PC-3 (cell line): ENCODE measurements around the gene ACTN4. TPM values are rescaled to one million over a fixed set of nuclear protein-coding genes. Genes with fewer than 3 reads are reported as not detected.

Experiments used
- ATAC-seq: fragments of 200-7000 bp; cut with Tn5 transposase; 2 replicates; pipeline ENCODE4 v1.9.1; 2020; ENCODE audit warnings: mild to moderate bottlenecking, moderate library complexity
- BruUV-seq: library from RNA; stranded (reverse); fragments of 400-500 nt; replicated peaks from 2 replicates; lab custom pipeline; 2021; lab: Mats Ljungman, UMichigan
- CTCF ChIA-PET: fragments of 300-600 bp; sonication (Branson Sonifier 250); formaldehyde crosslinking; loops from one replicate; lab custom pipeline; 2022; ENCODE audit warnings: antibody characterized with exemption; lab: Charles Lee
- POLR2A ChIA-PET: fragments of 300-600 bp; sonication (Branson Sonifier 250); formaldehyde crosslinking; loops from one replicate; lab custom pipeline; 2022; ENCODE audit warnings: antibody characterized with exemption; ENCODE audit not compliant: unreplicated experiment; lab: Charles Lee
- DNase-seq: peaks from one replicate; pipeline ENCODE4 v3.0.0-alpha.2; 2015
- H2AFZ ChIP-seq: fragments of 300-600 bp; sonication (generic); 2 replicates; pipeline ENCODE4 v1.6.0; 2016; ENCODE audit warnings: antibody characterized with exemption, low read length
- H3F3A ChIP-seq: fragments of 300-600 bp; sonication (generic); one replicate; pipeline ENCODE4 v1.6.0; 2017; ENCODE audit warnings: antibody characterized with exemption, low read length, control low read depth, mild to moderate bottlenecking; ENCODE audit not compliant: unreplicated experiment
- H3K27ac ChIP-seq: fragments of 300-600 bp; sonication (generic); 2 replicates; pipeline ENCODE4 v1.5.1; 2016; ENCODE audit warnings: mild to moderate bottlenecking, low read length
- H3K27me3 ChIP-seq: fragments of 300-600 bp; sonication (generic); 2 replicates; pipeline ENCODE4 v1.6.1; 2016; ENCODE audit warnings: low read length, mixed read lengths
- H3K36me3 ChIP-seq: fragments of 300-600 bp; sonication (generic); 2 replicates; pipeline ENCODE4 v1.6.1; 2016; ENCODE audit warnings: low read depth, mixed run types, low read length, mixed read lengths
- H3K4me1 ChIP-seq: fragments of 300-600 bp; sonication (generic); 2 replicates; pipeline ENCODE4 v1.5.1; 2016; ENCODE audit warnings: low read length; ENCODE audit not compliant: insufficient read depth
- H3K4me2 ChIP-seq: fragments of 300-600 bp; sonication (generic); 2 replicates; pipeline ENCODE4 v1.6.0; 2016; ENCODE audit warnings: low read length
- H3K4me3 ChIP-seq: fragments of 300-600 bp; sonication (generic); 2 replicates; pipeline ENCODE4 v1.5.1; 2016; ENCODE audit warnings: mild to moderate bottlenecking, low read length, mixed read lengths
- H3K79me2 ChIP-seq: fragments of 300-600 bp; sonication (generic); 2 replicates; pipeline ENCODE4 v1.6.1; 2017; ENCODE audit warnings: low read length, mixed read lengths
- H3K9ac ChIP-seq: fragments of 300-600 bp; sonication (generic); 2 replicates; pipeline ENCODE4 v1.6.0; 2016; ENCODE audit warnings: mild to moderate bottlenecking, low read length
- H3K9me2 ChIP-seq: fragments of 300-600 bp; sonication (generic); replicated peaks from 2 replicates; pipeline ENCODE4 v1.6.1; 2016; ENCODE audit warnings: mixed run types, low read length, mixed read lengths
- H3K9me3 ChIP-seq: fragments of 300-600 bp; sonication (generic); 2 replicates; pipeline ENCODE4 v1.6.1; 2016; ENCODE audit warnings: low read length, mixed read lengths
- H4K20me1 ChIP-seq: fragments of 300-600 bp; sonication (generic); 2 replicates; pipeline ENCODE4 v1.6.1; 2016; ENCODE audit warnings: low read length, mixed read lengths
- EZH2 ChIP-seq: fragments of 300-600 bp; sonication (generic); IDR thresholded peaks from one replicate; pipeline ENCODE4 v1.6.1; 2017; ENCODE audit warnings: antibody characterized with exemption, mild to moderate bottlenecking, low read length; ENCODE audit not compliant: unreplicated experiment
- EZH2phosphoT487 ChIP-seq: fragments of 300-600 bp; sonication (generic); IDR thresholded peaks from 2 replicates; pipeline ENCODE4 v1.6.1; 2018; ENCODE audit warnings: mild to moderate bottlenecking, antibody characterized with exemption, low read length, borderline replicate concordance
- intact Hi-C: fragments of 100-400 bp; cut with micrococcal nuclease; formaldehyde crosslinking; loops from 2 replicates; pipeline ENCODE4 v1.9.0; 2023
- total RNA-seq: library from RNA; depleted of rRNA; stranded (reverse); fragments of >200 nt; gene quantifications from 2 replicates; pipeline ENCODE4 v1.2.3, GENCODE V29; 2014
- TF ChIP-seq, protein P1 (sequence below): fragments of 300-600 bp; sonication (generic); conservative IDR thresholded peaks from 2 replicates; pipeline ENCODE4 v1.5.1; 2017; ENCODE audit warnings: antibody characterized with exemption, low read depth, mild to moderate bottlenecking, low read length

The ACTN4 gene
- total RNA-seq, 1 experiment from 2014 or later = 397 TPM

DNA sequence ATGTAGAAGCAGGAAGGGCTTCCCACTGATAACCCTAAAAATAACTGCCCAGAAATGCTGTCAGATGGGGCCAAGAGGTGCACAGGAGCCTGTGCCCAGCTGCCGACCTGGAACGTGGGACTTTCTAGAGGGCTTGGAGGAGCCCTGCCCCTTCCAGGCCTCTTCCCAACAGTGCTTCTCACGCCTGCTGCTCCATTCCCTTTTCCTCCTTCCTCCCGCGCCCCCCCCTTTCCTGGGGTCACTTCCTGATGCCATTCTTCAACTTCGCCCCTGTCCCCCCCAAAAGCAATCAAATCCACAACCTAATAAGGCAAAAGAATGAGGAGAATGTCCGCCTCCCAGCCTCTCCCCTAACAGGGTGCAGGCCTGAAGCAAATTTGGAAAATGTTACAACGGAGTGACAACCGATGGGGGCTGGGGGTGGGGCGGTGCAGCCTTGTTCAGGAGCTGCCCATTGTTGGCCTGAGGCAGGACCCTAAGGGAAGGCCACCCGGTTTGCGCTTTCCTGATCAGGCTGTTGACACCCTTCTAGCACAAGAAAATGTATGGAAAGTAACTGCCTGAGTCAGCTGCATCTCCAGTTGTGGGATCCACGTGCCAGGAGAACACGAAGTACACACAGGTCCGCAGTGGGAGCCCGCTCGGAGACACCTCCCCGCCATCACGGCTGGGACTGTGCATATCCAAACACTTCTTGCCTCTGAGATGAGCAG, 18.7 kb downstream of the ACTN4 start:
- Histone ChIP-seq H3K4me3 (peak overlapping the region; percentile 24; the same call in 1 of the 2 replicates), H3K9me2 (no peaks in the 10 kb centered on the region), H3K27ac (peak overlapping the region; percentile 76), H2AFZ (no peak overlapping the region), H3K9me3 (no peaks in the 10 kb centered on the region), H3K79me2 (peaks cover 100% of the 10 kb centered on the region), H3F3A (peaks cover 6% of the 10 kb centered on the region), H3K27me3 (no peaks in the 10 kb centered on the region), H4K20me1 (peaks cover 57% of the 10 kb centered on the region), H3K36me3 (peaks cover 47% of the 10 kb centered on the region), H3K4me2 (peak overlapping the region; percentile 59), H3K4me1 (peaks cover 80% of the 10 kb centered on the region), H3K9ac (peak overlapping the region; percentile 29)
- no TSS peak for BruUV-seq
- ChIA-PET CTCF (no interaction called here), POLR2A (no interaction called here)
- intact Hi-C loops = loop anchor here (1.0 kb wide), 1 partner anchor 17 kb away; no protein-coding TSS in a partner anchor
- no peak for TF ChIP-seq EZH2phosphoT487
- TF ChIP-seq, protein P1, sequence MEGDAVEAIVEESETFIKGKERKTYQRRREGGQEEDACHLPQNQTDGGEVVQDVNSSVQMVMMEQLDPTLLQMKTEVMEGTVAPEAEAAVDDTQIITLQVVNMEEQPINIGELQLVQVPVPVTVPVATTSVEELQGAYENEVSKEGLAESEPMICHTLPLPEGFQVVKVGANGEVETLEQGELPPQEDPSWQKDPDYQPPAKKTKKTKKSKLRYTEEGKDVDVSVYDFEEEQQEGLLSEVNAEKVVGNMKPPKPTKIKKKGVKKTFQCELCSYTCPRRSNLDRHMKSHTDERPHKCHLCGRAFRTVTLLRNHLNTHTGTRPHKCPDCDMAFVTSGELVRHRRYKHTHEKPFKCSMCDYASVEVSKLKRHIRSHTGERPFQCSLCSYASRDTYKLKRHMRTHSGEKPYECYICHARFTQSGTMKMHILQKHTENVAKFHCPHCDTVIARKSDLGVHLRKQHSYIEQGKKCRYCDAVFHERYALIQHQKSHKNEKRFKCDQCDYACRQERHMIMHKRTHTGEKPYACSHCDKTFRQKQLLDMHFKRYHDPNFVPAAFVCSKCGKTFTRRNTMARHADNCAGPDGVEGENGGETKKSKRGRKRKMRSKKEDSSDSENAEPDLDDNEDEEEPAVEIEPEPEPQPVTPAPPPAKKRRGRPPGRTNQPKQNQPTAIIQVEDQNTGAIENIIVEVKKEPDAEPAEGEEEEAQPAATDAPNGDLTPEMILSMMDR = no peak
- TF ChIP-seq EZH2 = no peak
- peak; percentile 71 for ATAC-seq
- DNase-seq = peak; percentile 66

DNA sequence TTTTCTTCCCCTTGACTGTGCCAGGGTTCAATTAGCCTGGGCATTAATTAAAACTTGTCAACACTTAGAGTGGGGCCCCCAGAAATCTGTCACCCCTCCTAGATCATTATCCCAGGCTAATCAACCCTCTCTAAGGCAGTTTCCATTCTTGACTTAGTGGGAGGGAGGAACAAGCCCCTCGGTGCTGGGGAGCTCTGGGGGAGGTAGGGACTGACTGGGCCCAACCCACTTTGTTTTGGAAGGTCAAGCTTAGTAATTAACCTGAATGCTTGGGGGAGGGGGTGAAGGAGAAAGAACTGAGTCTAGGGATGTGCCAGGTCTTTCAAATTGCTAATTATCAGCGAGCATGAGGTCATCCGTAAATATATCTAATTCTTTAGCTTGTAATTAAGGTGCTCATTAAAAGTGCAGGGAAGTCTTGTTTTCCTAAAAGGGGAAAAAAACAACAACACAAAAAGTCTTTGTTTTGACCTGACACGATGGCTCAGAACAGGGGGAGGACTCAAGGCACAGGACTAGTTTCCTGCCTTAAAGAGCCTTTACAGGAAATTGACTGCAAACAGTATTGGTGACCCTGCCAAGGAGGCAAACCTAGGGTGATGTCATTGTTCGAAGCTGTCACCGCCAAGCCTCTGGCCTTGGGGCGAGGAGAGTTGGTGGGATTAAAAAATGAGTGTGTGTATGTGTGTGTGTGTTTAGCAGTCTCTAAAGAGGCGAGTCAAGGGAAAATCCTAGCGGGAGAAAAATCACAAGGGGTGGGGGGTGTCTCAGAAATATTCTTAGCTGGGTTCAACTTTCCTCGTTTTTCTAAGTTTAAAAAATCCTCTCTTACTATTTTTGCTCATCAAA, 19.4 kb downstream of the ACTN4 start:
- Histone ChIP-seq H3F3A (peaks cover 6% of the 10 kb centered on the region), H3K9me3 (no peaks in the 10 kb centered on the region), H4K20me1 (peaks cover 62% of the 10 kb centered on the region), H3K27ac (peak overlapping the region; percentile 76), H3K9ac (peak overlapping the region; percentile 29; the same call in 1 of the 2 replicates), H3K36me3 (peaks cover 45% of the 10 kb centered on the region), H3K4me2 (peak overlapping the region; percentile 59), H3K27me3 (no peaks in the 10 kb centered on the region), H3K9me2 (no peaks in the 10 kb centered on the region), H3K4me3 (peak overlapping the region; percentile 24; the same call in 1 of the 2 replicates), H3K4me1 (peaks cover 73% of the 10 kb centered on the region), H3K79me2 (peaks cover 100% of the 10 kb centered on the region), H2AFZ (no peak overlapping the region)
- peak; percentile 65 for DNase-seq
- CTCF ChIA-PET = no interaction called here
- POLR2A ChIA-PET = interaction anchor here (0.6 to 0.8 kb wide), 2 partner anchors 10 to 171 kb away, joined by 3 to 5 read pairs; no protein-coding TSS in a partner anchor
- ATAC-seq = peak; percentile 13; the same call in 1 of the 2 replicates
- intact Hi-C loops = loop anchor here (1.0 kb wide), 1 partner anchor 16 kb away; no protein-coding TSS in a partner anchor
- TF ChIP-seq EZH2phosphoT487 (no peak), EZH2 (no peak)
- TF ChIP-seq, protein P1 = no peak
- TSS peak; percentile 49 for BruUV-seq
